Activated T-cell treated with anti-CD3 and anti-CD28 coated beads for 24 hours (primary cell): ENCODE data around the gene TMEM135.
A peak's percentile ranks its signal among the peaks of the same experiment; 100 is the strongest.
"Not testable (repeated sequence)": the region's sequence is repeated elsewhere in the genome, so short reads cannot be mapped to it uniquely, and the experiment has no call there.

Experiments
- DNase-seq: peaks from one replicate; pipeline ENCODE4 v3.0.0-alpha.2; 2020; ENCODE audit warnings: low read depth

TMEM135 gene

DNA sequence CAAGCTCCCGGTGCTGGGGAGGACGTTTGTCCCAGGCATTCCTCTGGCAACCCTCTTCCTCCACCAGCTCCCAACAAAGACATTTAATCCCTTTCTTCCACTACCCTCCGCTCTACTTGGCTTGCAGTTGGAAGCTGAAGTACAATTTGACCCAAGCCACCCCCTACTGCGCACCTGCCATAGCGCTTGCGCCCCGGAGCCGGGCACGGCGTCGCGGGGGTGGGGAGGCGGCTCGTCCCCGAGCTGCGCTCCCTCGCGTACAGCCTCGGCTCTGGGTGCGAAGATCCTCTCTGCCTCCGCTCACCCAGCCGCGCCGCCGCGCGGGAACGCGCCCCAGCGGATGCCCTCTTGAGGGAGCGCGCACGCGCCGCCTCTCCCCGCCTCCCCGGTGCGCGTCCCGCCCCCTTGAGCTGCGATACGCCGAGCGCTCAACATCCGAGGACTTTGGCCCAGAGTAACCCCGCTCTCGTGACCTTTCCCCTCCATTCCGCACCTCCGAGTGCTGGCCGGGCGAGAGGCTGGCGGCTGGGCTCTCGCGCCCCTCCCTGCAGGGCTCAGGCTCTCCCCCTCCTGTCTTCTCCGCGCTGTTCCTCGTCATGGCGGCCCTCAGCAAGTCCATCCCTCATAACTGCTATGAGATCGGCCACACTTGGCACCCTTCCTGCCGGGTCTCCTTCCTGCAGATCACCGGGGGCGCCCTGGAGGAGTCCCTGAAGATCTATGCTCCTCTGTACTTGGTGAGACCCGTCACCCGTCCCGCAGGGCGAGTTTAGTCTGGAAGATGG is at the start of gene TMEM135:
TSS of gene TMEM135 (plus strand) at position 485 of the 785 bp plus-strand sequence. CDS start at position 597, 112 bp downstream.
- peak; percentile 92 for DNase-seq

DNA sequence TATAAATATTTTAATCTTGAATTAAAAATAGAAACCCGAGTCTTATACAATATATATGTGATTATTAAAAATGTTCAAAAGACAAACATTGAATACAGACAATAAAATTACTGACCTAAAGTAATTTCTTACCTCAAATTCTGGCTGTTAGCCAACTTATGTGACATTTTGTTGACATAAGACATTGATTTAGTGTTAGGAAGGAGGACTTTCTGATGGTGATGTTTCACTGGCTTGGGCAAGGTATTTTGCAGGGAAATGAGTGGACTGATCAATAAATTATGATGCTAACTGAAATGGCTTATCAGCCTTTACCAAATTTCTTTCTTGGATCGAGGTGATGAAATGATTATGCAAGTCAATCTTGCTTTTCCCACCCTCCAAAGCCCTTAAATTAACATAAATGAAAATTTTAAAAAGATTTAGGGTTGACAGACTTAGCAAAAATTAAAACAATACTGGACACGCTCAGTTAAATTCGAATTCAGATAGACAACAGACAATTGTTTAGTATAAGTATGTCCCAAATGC is 49.3 kb upstream of the TMEM135 start:
- DNase-seq, result no peak

DNA sequence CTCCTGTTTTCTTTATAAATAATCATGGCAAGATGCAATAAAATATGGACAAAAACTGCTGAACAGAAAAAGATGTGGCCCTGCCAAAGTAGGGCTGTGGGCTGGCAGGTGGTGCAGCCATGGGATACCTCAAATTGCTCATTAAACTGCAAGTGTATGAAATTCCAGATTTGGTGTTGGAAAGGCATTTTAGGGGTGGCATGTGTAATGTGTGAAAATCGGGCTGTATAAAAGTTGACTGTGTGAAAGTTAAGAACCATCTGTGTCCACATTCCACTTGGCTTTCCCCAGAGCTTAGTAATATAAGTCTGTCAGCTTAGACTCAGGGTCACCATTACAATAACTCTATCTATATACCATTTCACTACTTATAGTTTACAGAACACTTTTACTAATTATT is 47.7 kb upstream of the TMEM135 start:
- DNase-seq, result no peak

DNA sequence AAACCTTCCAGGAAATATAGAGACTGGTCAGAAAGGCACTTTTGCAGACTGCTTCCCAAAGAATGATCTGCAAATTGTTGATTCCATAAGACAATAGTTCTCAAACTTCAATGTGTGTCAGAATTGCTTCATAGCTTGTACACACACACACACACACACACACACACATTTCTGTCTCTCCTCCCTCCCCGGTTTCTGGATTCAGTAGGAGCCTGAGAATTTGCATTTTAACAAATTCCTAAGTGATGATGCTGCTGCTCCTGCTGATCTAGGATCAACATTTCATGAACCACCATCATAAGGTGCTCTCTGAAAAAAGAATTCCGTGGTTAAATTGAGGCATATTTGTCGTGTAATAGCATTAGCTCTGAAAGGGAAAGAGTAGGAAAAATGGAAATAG is 47.2 kb upstream of the TMEM135 start:
- no peak for DNase-seq

DNA sequence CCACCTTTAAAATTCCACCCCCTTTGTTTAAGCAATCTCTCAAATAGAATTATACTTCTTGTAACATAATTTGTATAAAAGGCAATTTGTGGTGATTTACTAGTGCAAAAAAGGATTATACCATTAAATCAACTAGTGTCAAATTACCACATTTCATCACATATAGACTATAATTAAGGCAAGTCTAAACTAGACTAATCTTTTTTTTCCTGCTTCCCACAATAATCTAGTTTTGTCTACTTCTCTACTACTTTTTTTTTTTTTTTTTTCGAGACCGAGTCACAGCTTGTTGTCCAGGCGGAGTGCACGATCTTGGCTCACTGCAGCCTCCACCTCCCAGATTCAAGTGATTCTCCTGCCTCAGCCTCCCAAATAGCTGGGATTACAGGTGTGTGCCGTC is 46.4 kb upstream of the TMEM135 start:
- DNase-seq, result no peak

DNA sequence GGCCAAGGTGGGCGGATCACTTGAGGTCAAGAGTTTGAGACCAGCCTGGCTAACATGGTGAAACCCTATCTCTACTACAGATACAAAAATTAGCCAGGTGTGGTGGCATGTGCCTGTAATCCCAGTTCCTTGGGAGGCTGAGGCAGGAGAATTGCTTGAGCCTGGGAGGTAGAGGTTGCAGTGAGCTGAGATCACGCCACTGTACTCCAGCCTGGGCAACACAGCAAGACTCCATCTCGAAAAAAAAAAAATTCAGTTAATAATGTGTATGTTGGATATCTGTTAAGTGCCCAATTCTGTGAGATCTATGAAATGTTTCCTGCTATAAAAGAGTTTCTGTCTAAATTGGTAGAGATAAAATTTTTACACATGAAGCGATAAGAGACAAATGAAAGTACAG is 45.4 kb upstream of the TMEM135 start:
- not testable (repeated sequence) for DNase-seq

DNA sequence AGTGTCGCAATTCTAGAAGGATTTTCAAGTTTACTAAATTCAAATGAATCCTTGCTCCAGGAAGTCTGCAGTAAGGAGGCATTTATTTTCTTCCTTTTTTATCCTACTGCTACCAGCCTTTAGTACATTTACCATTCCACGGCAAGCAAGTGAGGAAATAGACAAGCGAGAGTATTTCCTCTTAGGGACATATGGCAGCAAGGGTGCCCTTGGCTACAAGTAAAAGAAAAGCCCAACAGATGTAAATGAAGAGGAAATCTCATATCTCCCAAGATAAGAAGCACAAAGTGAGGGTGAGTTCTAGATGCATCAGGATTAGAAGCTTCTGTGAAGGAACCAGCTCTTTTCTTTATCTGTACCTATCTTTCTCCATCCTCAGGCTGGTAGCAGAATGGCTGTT is 44.7 kb upstream of the TMEM135 start:
- no peak for DNase-seq

DNA sequence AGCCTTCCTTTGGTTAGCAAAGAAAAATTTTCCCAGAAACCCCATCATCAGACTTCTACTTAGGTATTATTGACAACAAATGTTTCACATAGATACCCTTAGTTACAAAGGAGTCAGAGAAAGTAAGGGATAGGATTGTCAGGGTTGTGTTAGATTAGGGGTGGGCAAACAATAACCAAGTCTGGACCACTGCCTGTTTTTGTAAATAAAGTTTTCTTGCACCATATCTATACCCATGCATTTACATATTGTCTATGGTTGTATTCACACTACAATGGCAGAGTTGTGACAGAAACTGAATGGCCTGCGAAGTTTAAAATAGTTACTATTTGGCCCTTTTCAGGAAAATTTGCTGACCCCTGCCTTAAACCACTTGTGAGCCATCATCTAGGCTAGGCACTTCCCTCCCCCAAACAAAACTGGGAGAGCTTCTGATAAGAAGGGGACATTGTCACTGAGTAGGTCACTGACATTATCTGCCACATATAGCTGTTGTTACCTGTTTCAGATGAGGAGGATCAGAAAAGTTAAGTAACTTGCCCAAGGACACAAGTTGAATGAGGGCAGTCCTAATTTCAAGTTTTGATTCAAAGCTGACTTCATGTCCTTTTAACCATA is 40.7 kb upstream of the TMEM135 start:
- DNase-seq, result no peak

DNA sequence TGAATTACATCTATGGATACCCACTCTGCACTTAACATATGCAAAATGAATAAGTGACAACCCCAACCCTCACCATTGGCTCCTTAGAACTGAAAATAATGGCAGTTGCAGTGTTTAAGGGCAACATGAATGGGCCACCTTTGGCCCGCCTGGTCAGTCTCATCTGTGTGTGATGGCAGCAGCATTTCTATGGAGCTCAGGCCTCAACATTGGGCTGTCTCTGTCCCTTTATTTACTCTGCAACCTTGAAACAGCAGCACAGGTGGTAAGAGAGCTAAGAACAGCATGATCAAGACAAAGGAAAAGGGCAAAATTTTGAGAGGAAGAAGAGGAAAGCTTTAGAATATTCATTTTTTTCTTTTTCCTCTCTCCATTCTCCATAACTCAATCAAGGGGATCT is 38.3 kb upstream of the TMEM135 start:
- no peak for DNase-seq

DNA sequence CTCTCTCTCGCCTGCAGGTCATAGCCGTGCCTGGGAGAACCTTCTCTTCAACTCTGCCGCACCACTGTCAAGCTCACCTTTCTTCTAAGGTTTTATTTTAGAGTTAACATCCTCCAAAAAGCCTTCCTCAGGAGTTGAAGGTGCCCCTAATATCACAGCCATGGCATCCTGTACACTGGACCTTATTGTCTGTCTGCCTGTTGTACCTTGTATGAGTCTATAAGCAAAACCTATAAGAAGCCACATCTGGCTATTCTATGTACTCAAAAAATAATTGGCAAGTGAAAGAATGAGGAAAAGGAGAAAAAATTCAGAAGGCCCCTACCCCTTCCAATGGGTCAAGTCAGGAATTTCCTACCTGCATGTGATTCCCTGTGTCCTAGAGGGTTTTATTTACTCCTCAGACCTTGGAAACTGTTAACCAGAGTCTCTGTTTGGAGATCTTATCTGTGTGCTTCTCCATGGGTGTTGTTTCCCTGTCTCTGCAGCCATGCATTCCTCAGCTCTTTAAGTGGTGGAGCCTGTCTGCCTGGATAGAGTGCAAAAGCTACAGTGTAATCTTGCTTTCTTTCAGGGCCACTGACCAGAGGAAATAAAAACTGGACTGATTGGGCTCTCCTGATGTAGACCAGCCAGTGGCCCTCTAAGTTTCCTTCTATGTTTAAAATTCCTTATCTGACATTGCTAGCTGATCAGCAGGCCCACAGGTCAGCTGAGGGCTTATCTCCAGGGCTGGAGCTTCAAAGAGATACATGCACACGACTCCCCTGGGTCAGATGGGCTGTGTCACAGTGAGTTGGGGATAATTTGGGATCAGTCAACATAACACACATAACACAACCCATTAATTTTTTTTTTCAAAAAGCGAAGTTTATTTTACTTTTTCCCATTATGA is 37.6 kb upstream of the TMEM135 start:
- no peak for DNase-seq

DNA sequence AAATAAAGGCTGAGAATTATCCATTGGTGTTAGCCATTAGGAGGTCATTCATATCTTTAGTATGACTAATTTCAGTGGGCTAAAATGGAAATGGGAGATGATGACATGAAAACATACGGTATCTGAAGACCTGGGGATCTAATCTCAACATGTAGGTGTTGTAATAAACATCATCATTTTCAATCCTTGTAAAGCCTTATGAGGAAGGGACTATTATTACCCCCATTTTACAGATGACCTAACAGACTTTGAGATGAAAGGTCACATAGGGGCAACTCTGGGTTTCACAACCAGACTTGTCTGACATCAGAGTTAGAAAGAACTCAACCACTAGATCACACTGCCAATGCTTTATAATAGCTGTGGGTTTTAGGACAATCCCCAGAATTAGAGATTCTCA is 34.8 kb upstream of the TMEM135 start:
- no peak for DNase-seq

DNA sequence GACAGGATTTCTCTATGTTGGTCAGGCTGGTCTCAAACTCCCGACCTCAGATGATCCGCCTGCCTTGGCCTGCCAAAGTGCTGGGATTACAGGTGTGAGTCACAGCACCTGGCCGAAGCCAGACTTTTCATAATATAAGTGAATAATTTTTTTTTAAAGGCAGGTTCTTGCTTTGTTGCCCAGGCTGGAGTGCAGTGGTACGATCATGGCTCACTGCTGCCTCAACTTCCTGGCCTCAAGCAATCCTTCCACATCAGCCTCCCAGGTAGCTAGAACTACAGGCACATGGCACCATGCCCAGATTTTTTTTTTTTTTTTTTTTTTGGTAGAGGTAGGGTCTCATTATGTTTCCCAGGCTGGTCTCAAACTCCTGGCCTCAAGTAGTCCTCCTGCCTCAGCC is 33.5 kb upstream of the TMEM135 start:
- DNase-seq, result not testable (repeated sequence)

DNA sequence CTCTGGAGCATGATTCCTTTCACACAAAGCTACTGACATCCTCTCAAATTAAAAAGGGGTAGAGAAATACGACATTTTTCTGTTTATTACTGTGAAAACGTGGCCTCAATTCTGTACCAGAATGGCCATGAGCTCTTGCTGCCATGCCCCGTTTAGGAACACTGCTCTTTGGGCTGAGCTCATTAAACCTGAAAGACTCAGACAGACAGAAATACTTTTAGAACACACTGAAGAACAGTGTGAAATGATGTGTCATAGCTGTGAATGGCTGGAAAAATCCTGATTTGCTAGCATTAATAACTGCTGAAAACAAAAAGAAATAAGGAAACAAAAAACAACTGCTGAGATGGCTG is 32.2 kb upstream of the TMEM135 start:
- DNase-seq, result no peak

DNA sequence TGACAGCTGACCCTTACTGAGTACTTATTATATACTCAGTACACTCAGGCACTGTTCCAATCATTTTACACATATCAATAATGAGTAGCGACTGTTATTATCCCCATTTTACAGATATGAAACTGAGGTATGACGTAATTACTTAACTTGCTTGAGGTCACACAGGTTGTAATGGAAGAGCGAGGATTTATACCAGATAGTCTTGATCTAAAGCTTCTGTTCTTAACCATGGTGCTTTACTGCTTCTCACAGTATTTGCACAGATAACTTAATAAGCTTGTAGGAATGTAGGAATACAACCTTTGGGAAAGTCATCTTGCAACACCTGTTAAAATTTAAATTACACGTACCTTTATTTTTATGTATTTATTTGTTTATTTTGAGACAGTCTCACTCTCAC is 31.7 kb upstream of the TMEM135 start:
- DNase-seq, result no peak

DNA sequence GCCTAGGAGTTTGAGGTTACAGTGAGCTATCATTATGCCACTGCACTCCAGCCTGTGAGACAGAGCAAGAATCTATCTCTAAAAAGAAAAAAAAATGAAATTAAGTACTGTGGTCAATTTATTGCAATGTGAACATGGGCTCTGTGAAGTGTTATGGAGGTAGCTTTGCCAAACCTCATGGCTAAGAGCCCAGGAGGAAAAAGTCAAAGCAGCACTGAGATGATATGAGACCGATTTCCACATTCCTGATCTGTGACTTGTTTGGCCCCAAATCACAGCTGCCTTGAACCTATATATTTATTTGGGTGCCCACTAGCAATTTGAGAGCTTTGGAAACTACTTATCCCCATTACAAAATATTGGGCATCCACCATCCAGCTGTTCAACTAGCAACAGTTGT is 29.8 kb upstream of the TMEM135 start:
- no peak for DNase-seq

DNA sequence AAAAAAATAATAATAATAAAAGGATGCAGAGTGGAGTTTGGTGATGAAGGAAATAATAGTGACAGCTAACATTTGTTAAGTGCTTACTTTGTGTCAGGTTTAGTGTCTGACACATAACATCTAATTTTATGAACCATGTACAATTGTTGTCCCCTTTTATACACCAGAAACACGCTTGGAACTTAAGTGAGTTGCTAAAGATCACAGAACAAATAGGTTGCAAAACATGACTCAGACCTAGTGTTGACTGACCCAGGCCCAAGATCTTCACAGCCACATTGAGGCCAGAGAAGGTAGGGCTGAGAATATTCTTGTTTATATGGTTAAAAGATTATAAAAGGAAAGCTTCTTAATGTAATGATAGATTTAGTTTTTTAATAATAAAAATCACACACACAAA is 25.6 kb upstream of the TMEM135 start:
- no peak for DNase-seq

DNA sequence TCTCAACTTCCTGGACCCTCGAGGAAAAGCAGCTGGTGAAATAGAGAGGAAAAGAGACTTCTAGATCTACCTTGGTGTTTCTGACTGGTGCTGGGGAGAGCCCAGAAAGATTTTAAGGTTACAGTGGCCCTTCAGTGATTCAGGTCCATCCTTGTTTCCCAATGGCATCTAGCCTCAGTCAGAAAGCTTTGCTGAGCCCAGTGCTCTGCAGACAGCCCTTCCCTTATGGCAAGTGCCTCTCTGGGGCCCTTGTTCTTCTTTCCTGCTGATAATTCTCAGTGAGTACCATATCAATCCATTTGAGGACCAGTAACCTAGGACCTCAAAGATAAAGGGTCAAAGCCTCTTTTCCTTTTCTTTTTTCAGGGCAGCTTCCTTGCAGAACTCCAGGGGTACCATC is 25.1 kb upstream of the TMEM135 start:
- DNase-seq, result no peak

DNA sequence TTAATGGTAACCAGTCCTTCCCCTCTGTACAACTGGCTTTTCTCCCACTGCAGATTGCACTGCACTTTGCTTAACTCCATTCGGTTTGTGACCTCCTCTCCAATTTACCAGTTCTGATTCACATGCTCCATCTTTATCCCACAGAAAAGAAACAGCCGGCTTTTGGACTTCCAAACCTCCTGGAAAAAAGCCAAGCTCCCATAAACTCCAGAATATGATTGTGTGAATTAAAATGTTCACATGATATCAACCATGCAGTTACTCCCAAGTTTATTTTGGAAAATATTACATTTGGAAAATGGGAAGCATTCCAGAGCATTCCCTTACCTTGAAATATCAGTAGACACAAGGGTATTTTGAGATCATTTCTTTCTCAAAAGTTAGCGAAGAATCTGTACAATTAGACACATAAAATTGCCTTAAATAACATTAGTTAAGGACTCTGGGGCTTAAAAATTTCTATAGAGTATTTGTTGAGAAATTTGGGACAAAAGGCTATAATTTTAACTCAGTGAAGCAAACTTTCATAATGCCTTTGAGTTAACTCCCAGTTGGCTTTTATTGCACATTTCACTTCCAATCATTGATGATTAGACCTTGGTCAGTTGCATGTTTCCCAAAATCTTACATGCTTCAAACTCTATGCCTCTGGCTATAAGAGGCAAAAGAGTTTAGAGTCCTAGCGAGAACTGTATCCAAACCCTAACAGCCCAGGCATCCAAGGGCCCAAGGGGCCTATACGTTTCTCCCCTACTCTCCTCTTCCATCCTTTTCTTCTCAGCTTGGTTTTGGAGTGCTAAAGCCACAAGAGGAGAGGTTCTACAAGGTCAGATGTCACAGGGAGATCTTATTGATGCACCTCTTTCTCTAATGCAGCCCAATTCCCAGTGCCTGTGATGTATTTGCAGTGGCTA is 23.6 kb upstream of the TMEM135 start:
- no peak for DNase-seq

DNA sequence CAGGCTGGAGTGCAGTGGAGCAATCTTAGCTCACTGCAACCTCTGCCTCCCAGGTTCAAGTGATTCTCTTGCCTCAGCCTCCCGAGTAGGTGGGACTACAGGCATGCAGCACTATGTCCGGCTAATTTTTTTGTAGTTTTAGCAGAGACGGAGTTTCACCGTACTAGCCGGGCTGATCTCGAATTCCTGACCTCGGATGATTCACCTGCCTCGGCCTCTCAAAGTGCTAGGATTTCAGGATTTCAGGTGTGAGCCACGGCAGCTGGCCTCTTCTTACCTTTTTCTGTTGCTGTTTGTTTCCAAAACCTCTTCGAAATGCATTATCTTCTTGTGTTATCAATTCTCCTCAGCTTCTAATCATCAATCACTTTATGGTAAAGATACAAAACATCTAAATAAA is 22.1 kb upstream of the TMEM135 start:
- no peak for DNase-seq

DNA sequence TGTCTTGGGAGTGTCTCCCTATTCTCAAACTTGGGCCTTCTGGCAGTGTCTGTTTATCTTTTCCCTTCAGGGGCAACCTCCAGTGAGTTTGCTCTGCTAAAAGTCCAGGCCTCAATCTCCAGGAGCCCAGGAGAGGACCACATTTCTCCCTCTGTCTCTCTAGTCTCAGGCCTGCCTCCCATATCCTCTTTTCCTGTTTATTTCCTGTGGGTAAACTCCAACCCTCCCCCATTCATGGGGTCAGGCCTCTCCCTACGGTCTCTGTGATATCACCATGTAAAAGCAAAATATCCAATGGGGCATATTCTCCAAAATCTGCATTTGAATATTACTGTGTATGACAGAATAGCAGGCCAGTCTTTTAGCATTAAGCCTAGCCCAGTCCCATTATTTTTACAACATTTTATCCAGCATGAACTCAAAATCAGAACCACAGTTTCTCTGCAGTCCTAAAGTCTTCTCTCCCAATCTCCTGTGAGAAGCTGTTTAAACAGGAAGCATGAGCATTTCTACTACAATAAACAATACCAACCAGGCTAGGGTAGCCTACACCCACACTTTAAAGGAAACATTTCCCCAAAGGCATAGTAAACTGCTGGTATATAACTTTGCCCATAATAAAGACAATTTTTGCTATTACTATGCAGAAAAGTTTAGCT is 18.0 kb upstream of the TMEM135 start:
- no peak for DNase-seq

DNA sequence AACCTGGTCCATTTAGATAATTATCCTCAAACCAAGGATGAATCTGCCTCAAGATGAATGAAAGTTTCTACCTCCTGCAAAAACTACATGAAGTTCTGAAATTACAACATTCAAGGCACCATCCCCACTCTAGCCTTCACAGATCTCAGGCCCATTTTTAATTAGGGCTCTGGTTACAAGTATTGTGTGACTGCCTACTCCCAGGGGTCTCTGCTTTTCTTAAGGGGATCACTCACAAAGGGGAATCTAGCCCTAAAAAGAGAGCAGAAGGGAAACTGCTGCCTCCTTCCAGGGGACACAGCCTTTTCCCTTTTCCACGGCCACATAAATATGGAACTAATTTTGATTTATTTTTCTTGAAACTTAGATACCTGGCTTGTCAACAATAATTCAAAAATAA is 17.4 kb upstream of the TMEM135 start:
- no peak for DNase-seq
